GM18526 (cell line): ENCODE results near the gene IGF2BP1.

ENCODE experiments used
- POLR2A ChIP-seq: IDR thresholded peaks from 3 replicates; pipeline ENCODE4 v1.6.1; 2011; ENCODE audit not compliant: insufficient read length; ENCODE audit errors: extremely low read depth

IGF2BP1 gene

DNA sequence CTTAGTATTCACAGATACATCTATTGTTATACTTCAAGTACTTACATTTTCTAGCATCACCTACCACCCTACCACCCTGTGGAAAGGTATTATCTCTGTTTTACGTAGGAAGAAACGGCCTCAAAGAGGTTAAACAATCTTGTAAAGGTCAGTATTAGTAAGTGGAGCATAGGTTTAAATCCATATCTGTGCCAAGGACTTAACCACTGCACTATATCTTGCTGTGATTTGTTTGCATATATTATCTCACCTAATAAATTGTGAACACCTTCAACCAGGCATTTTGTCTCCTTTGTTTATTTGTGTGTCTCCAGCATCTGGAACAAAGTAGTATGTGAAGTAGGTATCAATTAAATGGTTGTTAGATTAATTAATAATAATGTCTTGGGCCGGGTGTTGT lies 27.3 kb downstream of the IGF2BP1 start:
- no peak for TF ChIP-seq POLR2A

DNA sequence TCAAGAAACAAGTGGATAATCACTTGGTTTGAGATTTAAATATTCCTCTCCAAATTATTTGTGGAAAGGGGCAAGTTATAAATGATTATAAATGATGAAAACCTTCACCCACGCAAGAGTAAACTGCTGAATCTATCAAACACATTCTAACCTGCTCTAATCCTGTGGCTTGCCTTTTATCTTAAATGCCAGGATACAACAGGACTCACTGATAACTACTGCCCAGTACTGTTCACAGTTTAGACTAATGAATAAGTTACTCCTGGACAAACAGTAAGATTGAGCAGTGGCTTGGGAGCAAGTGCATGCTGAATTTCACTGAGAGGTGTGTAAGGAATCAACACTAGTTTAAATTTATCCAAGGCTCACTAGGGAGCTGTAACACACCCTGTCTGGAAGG lies 31.1 kb downstream of the IGF2BP1 start:
- TF ChIP-seq POLR2A: no peak

DNA sequence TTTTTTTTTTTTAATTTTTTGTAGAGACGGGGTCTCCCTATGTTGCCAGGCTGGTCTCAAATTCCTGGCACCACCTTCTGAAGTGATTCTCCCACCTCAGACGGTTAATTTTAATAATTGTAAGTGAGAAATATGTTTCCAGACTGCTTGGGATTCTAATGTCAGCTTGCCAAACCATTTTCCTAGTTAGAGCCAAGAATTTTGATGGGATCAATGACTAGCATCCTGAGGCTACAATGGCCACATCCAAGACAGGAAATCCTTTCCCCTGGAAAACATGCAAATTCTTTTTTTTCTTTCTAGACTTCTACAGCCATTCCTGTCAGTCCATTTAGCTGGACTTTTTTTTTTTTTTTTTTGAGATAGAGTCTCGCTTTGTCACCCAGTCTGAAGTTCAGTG lies 32.6 kb downstream of the IGF2BP1 start:
- no peak for TF ChIP-seq POLR2A

DNA sequence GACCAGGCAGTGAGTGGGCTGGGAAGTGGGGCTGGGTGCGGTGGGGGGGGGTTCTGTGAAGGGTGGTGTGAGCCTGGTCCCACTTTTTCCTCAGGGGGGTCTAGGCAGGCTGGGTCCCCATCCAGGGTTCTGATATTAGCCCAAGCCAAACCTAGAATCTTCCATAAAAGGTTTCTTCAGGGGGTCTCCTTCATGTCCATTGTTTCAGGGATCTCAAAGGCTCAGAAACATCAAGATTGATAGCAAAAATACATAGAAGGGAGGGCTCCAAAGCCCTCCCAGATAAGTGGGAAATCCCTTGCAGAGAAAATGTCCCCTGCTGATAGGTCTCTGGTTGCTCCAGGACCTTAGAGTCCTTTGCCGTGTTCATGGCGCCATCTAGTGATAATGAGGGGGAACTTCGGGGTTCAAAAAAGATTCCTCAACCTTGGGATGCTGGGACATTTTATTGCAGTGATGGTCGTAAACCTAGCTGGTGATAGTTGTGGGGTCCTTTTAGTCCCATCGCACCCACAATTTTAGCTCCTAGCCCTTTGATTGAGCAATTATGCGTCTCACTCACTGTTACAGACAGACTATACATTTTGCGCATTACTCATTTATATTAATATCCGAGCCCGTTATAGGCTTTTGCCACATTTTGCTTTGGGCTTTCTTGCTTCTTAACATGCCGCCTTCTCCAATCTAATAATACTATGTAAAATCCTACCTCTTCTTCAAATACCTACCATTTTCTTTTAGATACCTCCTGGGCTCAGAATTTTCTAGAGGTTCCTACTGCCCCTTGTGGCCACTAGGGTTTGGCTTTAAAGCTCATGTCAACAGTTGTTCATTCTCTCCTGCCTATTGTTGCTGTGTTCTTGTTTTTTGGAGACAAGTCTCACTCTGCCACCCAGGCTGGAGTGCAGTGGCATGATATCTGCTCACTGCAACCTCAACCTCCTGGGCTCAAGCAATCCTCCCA lies 35.1 kb downstream of the IGF2BP1 start:
- TF ChIP-seq POLR2A: no peak

DNA sequence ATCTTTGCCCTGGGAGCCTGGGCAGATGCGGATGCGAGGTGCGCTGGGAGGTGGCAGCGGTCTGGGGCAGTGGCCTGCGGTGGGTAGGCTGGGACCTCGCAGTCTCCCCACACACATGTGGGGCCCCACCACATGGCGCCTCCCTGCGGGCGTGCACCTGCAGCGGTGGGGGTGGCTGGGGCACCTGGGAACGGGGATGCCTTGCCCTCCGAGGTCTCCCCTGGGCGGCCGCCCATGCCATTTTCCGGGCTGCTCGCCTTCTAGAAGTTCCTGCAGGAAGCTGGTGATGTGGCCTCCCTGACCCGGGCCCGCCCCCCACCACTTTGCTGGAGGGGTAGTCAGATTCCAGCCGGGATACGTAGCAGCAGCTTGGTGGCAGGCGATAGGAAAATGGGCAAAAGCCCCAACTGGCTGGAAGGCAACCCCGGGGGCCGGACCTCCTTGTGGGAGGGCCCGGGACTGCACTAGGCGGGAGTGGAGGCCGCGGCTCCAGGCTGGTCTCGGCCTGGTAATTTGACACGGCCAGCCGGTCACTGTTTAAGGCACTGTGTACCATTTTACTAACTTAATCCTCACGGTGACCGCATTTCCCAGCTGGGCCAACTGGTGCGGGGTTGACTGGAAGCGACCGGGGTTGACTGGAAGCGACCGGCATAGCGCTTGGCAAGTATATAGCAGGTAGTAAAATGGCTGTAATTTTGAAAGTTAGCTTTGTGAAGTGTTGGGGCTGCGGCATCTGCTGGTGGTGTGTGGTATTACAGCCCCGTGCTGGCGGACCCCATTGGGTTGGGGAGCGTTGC lies 38.5 kb downstream of the IGF2BP1 start:
- TF ChIP-seq POLR2A: no peak

DNA sequence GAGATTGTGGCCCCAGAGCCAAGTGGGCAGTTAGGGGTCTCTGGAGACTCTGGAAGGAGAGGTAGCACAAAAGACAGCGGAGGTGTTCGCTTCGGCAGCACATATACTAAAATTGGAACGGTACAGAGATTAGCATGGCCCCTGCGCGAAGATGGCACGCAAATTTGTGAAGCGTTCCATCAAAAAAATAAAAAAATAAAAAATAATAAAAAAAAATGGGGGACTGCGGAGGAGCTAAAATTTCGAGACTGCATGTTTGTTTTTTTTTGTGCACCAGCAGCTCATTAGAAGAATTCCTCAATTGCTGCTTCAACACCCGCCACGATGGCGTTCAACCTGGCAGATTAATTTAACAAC lies 39.1 kb downstream of the IGF2BP1 start:
- no peak for TF ChIP-seq POLR2A

DNA sequence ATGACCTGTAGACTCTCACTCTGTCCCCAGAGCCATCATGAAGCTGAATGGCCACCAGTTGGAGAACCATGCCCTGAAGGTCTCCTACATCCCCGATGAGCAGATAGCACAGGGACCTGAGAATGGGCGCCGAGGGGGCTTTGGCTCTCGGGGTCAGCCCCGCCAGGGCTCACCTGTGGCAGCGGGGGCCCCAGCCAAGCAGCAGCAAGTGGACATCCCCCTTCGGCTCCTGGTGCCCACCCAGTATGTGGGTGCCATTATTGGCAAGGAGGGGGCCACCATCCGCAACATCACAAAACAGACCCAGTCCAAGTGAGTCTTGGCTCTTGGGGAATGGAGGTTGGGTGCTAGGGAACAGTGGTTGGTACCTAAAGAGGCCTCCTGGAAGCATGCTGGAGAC lies 41.0 kb downstream of the IGF2BP1 start:
- TF ChIP-seq POLR2A: no peak

DNA sequence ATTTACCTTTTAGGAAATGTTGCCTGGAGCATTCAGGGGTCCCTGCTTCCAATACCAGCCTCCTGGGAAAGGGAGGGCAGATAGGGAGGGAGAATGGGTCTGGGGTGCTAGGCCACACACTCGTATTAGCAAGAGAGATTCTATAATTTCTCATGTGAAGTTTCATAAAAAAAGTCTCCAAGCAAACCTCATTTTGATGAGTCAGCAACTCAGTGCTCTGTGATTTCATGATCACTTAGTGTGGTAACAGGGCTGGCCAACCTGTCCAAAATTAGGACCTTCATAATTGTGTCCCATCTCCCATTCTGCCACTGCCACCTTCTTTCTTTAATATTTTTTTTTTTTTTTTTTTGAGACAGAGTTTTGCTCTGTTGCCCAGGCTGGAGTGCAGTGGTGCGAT lies 41.4 kb downstream of the IGF2BP1 start:
- no peak for TF ChIP-seq POLR2A

DNA sequence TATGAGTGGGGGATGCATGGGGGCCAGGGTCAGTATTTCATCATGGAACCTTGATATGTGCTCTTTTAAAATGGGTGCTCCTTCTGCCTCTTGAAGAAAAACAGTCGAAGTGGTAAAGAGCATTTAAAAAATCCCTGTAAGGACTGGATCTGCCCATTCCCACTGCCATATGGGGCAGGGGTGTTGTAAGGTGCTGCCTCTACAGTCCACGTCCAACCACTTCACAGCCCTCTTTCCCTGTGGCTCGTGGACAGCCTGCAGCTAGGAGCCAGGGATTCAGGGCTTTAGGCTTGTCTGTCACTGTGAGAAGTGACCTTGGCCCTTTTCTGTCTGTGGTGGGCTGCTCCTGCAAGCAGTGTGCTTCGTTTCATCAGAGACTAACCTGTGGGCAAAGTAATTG lies 44.3 kb downstream of the IGF2BP1 start:
- no peak for TF ChIP-seq POLR2A

DNA sequence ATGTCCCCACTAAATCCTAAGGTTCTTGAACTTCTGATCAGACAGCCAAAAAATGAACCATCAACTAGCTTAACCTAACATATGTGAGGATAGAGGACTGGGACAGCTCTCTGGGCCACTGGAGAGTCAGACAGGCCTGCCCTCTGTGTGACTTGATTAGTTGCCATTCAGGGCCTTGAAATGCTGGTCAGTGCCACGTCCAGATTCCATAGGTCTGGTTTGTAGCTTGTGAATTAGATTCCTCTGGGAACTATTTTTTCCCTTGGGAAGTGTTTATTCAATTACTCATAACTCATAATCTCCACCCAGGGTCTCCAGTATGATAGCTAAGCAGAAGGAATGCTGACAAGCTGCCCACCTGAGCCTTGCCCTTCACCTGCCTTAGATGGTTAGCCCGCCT lies 48.2 kb downstream of the IGF2BP1 start:
- no peak for TF ChIP-seq POLR2A

DNA sequence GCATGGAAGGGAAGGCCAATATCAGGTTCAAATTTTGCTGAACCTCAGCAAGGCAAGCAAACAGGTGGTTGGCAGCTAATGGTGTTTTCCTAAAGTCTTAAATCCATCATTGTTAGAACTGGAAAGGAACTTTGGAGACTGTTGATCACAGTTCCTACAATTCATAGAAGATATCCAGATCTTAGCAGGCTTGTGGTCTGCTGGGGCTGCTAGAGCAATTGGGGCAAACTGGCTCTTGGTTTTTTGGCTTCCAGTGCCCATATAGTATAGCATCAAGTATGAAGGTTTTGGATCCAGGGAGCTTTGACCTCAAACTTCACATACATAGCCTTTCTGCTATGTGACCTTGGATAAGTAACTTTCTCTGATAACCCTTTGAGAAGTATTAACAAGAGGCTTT lies 49.7 kb downstream of the IGF2BP1 start:
- TF ChIP-seq POLR2A: no peak

DNA sequence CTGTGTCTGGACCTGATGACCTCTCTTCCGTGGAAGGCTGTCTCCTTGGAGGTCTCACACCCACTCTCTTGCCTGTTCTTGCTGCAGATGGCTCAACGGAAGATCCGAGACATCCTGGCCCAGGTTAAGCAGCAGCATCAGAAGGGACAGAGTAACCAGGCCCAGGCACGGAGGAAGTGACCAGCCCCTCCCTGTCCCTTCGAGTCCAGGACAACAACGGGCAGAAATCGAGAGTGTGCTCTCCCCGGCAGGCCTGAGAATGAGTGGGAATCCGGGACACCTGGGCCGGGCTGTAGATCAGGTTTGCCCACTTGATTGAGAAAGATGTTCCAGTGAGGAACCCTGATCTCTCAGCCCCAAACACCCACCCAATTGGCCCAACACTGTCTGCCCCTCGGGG lies 52.1 kb downstream of the IGF2BP1 start:
- no peak for TF ChIP-seq POLR2A

DNA sequence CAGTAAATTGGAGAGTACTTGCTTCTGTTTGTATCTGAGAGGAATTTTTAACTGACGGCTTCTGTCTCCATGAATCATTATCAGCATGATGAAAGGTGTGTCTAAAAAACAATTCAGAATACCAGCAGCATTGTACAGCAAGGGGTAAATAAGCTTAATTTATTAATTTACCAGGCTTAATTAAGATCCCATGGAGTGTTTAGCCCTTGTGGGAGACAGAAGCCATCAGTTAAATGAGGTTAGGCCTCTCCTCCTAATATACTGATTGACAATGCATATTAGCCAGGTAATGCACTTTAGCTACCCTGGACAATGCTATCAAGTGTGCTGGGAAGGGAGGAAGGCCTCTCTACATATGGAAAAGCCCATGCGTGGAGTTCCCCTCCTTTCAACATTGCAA lies 53.4 kb downstream of the IGF2BP1 start:
- no peak for TF ChIP-seq POLR2A

DNA sequence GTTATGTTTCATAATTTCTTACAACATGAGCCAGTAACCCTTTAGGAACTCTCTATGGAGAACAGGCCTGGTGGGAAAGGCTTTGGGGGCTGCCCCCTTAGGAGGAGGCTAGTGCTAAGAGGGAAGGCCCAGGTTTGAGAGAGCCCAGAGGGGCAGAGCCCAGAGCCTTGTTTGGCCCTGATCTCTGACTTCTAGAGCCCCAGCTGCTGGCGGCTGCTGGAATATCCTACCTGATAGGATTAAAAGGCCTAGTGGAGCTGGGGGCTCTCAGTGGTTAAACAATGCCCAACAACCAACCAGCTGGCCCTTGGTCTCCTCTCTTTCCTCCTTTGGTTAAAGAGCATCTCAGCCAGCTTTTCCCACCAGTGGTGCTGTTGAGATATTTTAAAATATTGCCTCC lies 54.1 kb downstream of the IGF2BP1 start:
- TF ChIP-seq POLR2A: no peak

DNA sequence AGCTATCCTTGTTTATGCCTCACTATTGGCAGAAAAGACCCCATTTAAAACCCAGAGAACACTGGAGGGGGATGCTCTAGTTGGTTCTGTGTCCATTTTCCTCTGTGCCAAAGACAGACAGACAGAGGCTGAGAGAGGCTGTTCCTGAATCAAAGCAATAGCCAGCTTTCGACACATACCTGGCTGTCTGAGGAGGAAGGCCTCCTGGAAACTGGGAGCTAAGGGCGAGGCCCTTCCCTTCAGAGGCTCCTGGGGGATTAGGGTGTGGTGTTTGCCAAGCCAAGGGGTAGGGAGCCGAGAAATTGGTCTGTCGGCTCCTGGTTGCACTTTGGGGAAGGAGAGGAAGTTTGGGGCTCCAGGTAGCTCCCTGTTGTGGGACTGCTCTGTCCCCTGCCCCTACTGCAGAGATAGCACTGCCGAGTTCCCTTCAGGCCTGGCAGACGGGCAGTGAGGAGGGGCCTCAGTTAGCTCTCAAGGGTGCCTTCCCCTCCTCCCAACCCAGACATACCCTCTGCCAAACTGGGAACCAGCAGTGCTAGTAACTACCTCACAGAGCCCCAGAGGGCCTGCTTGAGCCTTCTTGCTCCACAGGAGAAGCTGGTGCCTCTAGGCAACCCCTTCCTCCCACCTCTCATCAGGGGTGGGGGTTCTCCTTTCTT lies 56.1 kb downstream of the IGF2BP1 start:
- no peak for TF ChIP-seq POLR2A

DNA sequence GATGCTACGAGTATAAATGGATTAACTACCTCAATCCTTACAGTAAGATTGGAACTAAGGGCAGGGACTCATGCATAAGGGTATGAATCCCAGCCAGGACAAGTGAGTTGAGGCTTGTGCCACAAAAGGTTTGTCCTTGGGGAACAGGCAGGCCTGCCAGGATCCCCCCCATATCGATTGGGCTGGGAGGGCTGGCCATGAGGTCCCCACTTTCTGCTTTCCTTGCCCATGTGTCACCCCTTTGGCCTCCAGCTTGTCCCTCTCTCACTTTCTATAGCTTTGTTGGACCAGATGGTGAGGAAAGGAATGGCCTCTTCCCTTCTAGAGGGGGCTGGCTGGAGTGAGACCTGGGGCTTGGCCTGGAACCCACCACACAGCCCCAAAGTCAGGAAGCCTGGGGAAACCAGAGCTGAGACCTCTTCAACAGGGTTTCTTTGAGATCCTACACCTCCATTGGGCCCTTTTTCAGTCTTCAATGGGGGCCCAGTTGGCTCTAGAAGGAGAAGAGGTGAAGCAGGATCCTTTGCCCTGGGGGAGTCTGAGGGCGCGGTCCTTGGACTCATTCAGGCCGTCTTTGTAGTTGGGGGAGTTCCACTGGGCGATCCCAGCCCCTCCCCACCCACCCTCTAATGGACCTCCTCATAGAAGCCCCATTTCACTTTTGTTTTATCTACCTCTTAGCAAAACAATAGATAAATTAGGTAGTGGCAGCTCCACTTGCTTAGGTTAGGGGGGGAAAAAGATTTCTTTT lies 57.3 kb downstream of the IGF2BP1 start:
- TF ChIP-seq POLR2A: no peak
